Stomach (tissue), 9 donors: ENCODE data around the gene ITPR1. TPM values are rescaled to one million over a fixed set of nuclear protein-coding genes. Genes with fewer than 3 reads are reported as not detected.

ENCODE experiments used
- DNase-seq, 2 donors: peaks; one replicate each; pipeline versions ENCODE4 v3.0.0 to v3.0.0-alpha.2; 2013 to 2019
- H3K27ac ChIP-seq, 5 donors: fragments of 200-600 bp in 4 of 5; sonication (generic) in 4 of 5; one replicate each; pipeline ENCODE4 v1.5.1; 2013 to 2019; ENCODE audit warnings: mild to moderate bottlenecking in 1 of 5, moderate library complexity in 1 of 5
- H3K27me3 ChIP-seq, 3 donors: fragments of 200-600 bp; sonication (generic); one replicate each; pipeline ENCODE4 v1.5.1; 2017 to 2019; ENCODE audit warnings: mixed run types in 1 of 3
- H3K36me3 ChIP-seq, 4 donors: fragments of 200-600 bp; sonication (generic); 1 replicate in 3 of 4; 2 replicates in 1 of 4; pipeline ENCODE4 v1.5.1; 2016 to 2019
- H3K4me1 ChIP-seq, 4 donors: fragments of 200-600 bp; sonication (generic); one replicate each; pipeline ENCODE4 v1.5.1; 2016 to 2019
- H3K4me3 ChIP-seq, 4 donors: fragments of 200-600 bp; sonication (generic) in 3 of 4; one replicate each; pipeline ENCODE4 v1.5.1; 2016 to 2019; ENCODE audit warnings: mild to moderate bottlenecking in 1 of 4
- H3K9me3 ChIP-seq, 4 donors: fragments of 200-600 bp; sonication (generic); one replicate each; pipeline ENCODE4 v1.5.1; 2016 to 2019
- CTCF ChIP-seq, 7 experiments: fragments of 450-650 bp in 4 of 7; fragments of 200-600 bp in 3 of 7; sonication (generic) in 3 of 7; IDR thresholded peaks; one replicate each; pipeline ENCODE4 v1.5.1; 2016 to 2019; ENCODE audit warnings: antibody characterized with exemption in 7 of 7, control low read depth in 2 of 7, mild to moderate bottlenecking in 1 of 7
- EP300 ChIP-seq: sonication (generic); formaldehyde crosslinking; IDR thresholded peaks from one replicate; pipeline ENCODE4 v1.6.1; 2017; ENCODE audit warnings: antibody characterized with exemption
- POLR2A ChIP-seq, 4 donors: fragments of 450-650 bp; IDR thresholded peaks; one replicate each; pipeline ENCODE4 v1.6.1; 2016; ENCODE audit warnings: antibody characterized with exemption in 4 of 4, control low read depth in 2 of 4, mild to moderate bottlenecking in 1 of 4, moderate library complexity in 1 of 4
- POLR2AphosphoS5 ChIP-seq, 3 donors: sonication (generic); formaldehyde crosslinking; IDR thresholded peaks; one replicate each; pipeline ENCODE4 v1.6.1; 2016; ENCODE audit warnings: antibody characterized with exemption in 3 of 3
- WGBS, 5 donors: extraction: QIAGEN DNeasy Blood & Tissue Kit in 3 of 5; methylation state at CpG; one replicate each; pipeline versions ENCODE4 v1.1.5 to v1.1.7; 2013 to 2018; 5-methylcytosine and 5-hydroxymethylcytosine counted together
- intact Hi-C: fragments of 100-400 bp; cut with DNase I; formaldehyde crosslinking; loops from one replicate; pipeline ENCODE4 v1.15.1; 2023; ENCODE audit warnings: low total_unique reads
- polyA plus RNA-seq, 3 donors: library from polyadenylated mRNA; stranded (reverse); fragments of 200-250 nt; gene quantifications; one replicate each; pipeline ENCODE4 v1.2.3, GENCODE V29; 2013
- total RNA-seq, 5 donors: library from RNA; depleted of rRNA; stranded (reverse); fragments of >200 nt; gene quantifications; one replicate each; pipeline versions ENCODE4 v1.1.0 to v1.2.3, GENCODE V29; 2014 to 2016
- donor health status: healthy with polysubstance abuse.
- donor health status: Bipolar disorder and iron deficiency.
- donor health status: healthy.

ITPR1 gene
- total and polyA plus RNA-seq, 8 donors = 6.6 to 192 (median 32.9) TPM

- 81 to 85% (median 84%) methylated on average over 4 of the region's 4 CpGs for WGBS, 5 donors
- DNase-seq = no peak
- Histone ChIP-seq H3K4me1 (peaks cover 5 to 42% (median 23%) of the 10 kb centered on the region in 4 donors), H3K9me3 (no peaks in the 10 kb centered on the region), H3K27ac (peak overlapping the region in 2 of 5 donors; percentile 40 to 51), H3K36me3 (no peaks in the 10 kb centered on the region), H3K4me3 (no peak overlapping the region), H3K27me3 (no peaks in the 10 kb centered on the region)
- no peak for TF ChIP-seq POLR2AphosphoS5 (IDR thresholded peaks at IDR 0.05)
- no peak for TF ChIP-seq CTCF (IDR thresholded peaks at IDR 0.05)
- TF ChIP-seq POLR2A (IDR thresholded peaks at IDR 0.05) = no peak
- TF ChIP-seq EP300 = no peak
- intact Hi-C loops = no loop called here
Observed at GRCh38 chr3:4552811-4553210, 59.7 kb downstream of the ITPR1 start.

- intact Hi-C loops = no loop called here
- no peak overlapping the region for H3K27ac ChIP-seq
- H3K36me3 ChIP-seq = no peaks in the 10 kb centered on the region
- no peak for DNase-seq
- TF ChIP-seq CTCF (IDR thresholded peaks at IDR 0.05) (no peak), EP300 (no peak), POLR2A (IDR thresholded peaks at IDR 0.05) (no peak), POLR2AphosphoS5 (IDR thresholded peaks at IDR 0.05) (no peak)
- no peaks in the 10 kb centered on the region for H3K9me3 ChIP-seq
- no peaks in the 10 kb centered on the region for H3K27me3 ChIP-seq
- WGBS, 5 donors = 62 to 70% (median 66%) methylated on average over 2 of the region's 2 CpGs
- peaks cover 7 to 33% (median 26%) of the 10 kb centered on the region in 4 donors for H3K4me1 ChIP-seq
- no peak overlapping the region for H3K4me3 ChIP-seq
Observed at GRCh38 chr3:4561661-4562060, 68.5 kb downstream of the ITPR1 start.

GRCh38 chr3:4562595-4562994, 69.4 kb downstream of the ITPR1 start:
- Histone ChIP-seq H3K36me3 (no peaks in the 10 kb centered on the region), H3K4me1 (peaks cover 7 to 33% (median 28%) of the 10 kb centered on the region in 4 donors), H3K9me3 (no peaks in the 10 kb centered on the region), H3K27ac (no peak overlapping the region), H3K27me3 (no peaks in the 10 kb centered on the region), H3K4me3 (no peak overlapping the region)
- no peak for TF ChIP-seq POLR2A (IDR thresholded peaks at IDR 0.05)
- TF ChIP-seq POLR2AphosphoS5 (IDR thresholded peaks at IDR 0.05) = no peak
- TF ChIP-seq CTCF (IDR thresholded peaks at IDR 0.05) = no peak
- no peak for TF ChIP-seq EP300
- DNase-seq = no peak
- 45 to 68% (median 53%) methylated on average over 4 of the region's 4 CpGs for WGBS, 5 donors
- intact Hi-C loops = no loop called here

- H3K27ac ChIP-seq = no peak overlapping the region
- intact Hi-C loops = no loop called here
- no peaks in the 10 kb centered on the region for H3K9me3 ChIP-seq
- TF ChIP-seq POLR2AphosphoS5 (IDR thresholded peaks at IDR 0.05) (no peak), POLR2A (IDR thresholded peaks at IDR 0.05) (no peak), CTCF (IDR thresholded peaks at IDR 0.05) (no peak), EP300 (no peak)
- H3K36me3 ChIP-seq = no peaks in the 10 kb centered on the region
- peaks cover 7 to 33% (median 28%) of the 10 kb centered on the region in 4 donors for H3K4me1 ChIP-seq
- no peaks in the 10 kb centered on the region for H3K27me3 ChIP-seq
- no peak for DNase-seq
- no peak overlapping the region for H3K4me3 ChIP-seq
- 91 to 94% (median 93%) methylated on average over 7 of the region's 7 CpGs for WGBS, 5 donors
Observed at GRCh38 chr3:4564270-4564669, 71.1 kb downstream of the ITPR1 start.
